Psoas muscle (tissue), 7 donors: ENCODE data around the gene RAB31. TPM values are rescaled to one million over a fixed set of nuclear protein-coding genes. Genes with fewer than 3 reads are reported as not detected.

Experiments
- polyA plus RNA-seq, 3 donors: library from polyadenylated mRNA; stranded (reverse); fragments of 200-250 nt; gene quantifications; one replicate each; pipeline ENCODE4 v1.2.3, GENCODE V29; 2013
- total RNA-seq, 4 donors: library from RNA; stranded (reverse); fragmentation: NEBNext Ultra II Directional in 2 of 4; extraction: Animal tissue kit (Norgen Biotek cat#: 25700) in 2 of 4; gene quantifications; one replicate each; pipeline versions ENCODE4 v1.2.1 to v1.2.4, GENCODE V29; 2021 to 2023
- donor health status: healthy with polysubstance abuse.
- donor health status: DM: no; HTN: no; CAD: no; lungs with moderate emphysema.
- donor health status: Bipolar disorder and iron deficiency.
- donor health status: healthy.
- donor health status: DM: no; HTN: no; CAD: no.
- donor health status: DM: no; HTN: no; CAD: no.
- donor health status: DM: yes; HTN: yes; CAD: no.

The RAB31 gene
- total and polyA plus RNA-seq, 7 donors, result 2.2 to 8.9 (median 5.3) TPM

Other genes with a start within 250 kb of the RAB31 start
- gene RALBP1, start 232.8 kb upstream of the RAB31 start, total RNA-seq, result 10 to 100 TPM; 28.7 to 42.6 (median 39.6) TPM
- gene RALBP1, start 232.8 kb upstream of the RAB31 start, polyA plus RNA-seq, result 10 to 100 TPM; 32.7 to 85.0 (median 32.8) TPM
- 10 to 100 TPM; 27.8 to 36.1 (median 31.7) TPM for gene PPP4R1, start 93.7 kb upstream of the RAB31 start, total RNA-seq
- 10 to 100 TPM; 10.3 to 23.0 (median 13.3) TPM for gene PPP4R1, start 93.7 kb upstream of the RAB31 start, polyA plus RNA-seq
- under 1 TPM in 1 of 4 donors, not detected in 3; 0.19 TPM for gene TXNDC2, start 177.7 kb downstream of the RAB31 start, total RNA-seq
- under 1 TPM in 1 of 3 donors, not detected in 2; 0.04 TPM for gene TXNDC2, start 177.7 kb downstream of the RAB31 start, polyA plus RNA-seq
- gene VAPA, start 205.7 kb downstream of the RAB31 start, total RNA-seq, result 100 to 1,000 TPM; 168 to 259 (median 235) TPM
- gene VAPA, start 205.7 kb downstream of the RAB31 start, polyA plus RNA-seq, result 100 to 1,000 TPM; 173 to 328 (median 225) TPM